GM19452 (cell line): Measurements from ENCODE around the gene C9orf78.
"Not testable (repeated sequence)": the region's sequence is repeated elsewhere in the genome, so short reads cannot be mapped to it uniquely, and the experiment has no call there.

ENCODE experiments used
- ATAC-seq: cut with Tn5 transposase; IDR thresholded peaks from one replicate; pipeline ENCODE4 v1.9.1; 2021; ENCODE audit not compliant: unreplicated experiment

C9orf78 gene

DNA sequence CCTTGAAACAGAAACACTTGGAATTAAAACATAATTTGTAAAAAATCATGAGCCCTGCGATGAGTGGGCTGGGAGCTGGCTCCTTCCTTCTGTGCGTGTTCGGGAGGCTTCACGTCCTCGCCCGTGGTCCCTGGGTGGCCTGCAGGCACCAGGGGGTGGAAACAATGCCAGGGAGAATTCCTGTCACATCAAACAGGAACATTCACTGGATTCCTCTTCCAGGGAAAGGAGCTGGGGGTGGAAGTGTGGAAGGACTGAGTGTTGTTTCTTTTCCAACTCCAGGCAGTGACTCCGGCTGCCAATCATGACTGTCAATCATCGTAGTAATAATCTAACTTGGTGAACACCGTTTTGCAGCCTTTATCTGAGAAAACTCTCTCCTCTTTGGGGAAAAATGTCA lies 21.4 kb downstream of the C9orf78 start:
- ATAC-seq: no peak

DNA sequence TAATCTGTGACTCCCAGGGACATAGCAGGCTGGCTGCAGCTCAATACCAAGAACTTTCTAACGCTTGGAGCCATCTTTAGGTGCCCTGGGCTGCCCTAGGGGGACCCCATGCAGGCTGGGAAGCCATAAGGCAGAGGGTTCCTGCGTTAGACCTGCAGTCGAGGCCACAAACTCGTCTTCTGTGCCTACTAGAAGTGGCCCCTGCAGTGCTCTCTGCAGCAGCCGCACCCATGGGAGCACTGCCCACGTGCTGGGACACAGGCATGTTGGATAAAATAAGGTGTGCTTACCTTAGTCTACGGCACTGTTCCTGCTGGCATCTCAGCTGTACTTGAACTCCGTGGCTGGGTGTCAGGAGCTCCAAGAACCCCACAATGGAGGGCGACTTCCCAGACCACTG lies 22.7 kb downstream of the C9orf78 start:
- no peak for ATAC-seq

DNA sequence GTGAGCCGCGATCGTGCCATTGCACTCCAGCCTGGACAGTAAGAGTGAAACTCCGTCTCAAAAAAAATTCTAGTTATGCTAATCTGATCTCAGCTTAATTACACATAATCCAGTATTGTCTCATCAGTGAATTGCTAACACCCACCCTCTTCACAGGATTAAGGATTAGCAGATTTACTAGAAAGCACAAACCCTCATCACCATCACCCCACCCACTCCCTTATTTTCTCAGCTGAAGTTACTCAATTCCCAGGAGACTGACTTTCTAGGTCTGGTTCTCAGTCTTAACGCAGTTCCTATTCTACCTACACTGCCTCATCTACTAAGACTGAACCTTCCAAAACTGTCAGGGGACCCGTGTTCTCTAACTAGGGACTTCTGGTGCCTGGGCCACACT lies 23.1 kb downstream of the C9orf78 start:
- no peak for ATAC-seq

DNA sequence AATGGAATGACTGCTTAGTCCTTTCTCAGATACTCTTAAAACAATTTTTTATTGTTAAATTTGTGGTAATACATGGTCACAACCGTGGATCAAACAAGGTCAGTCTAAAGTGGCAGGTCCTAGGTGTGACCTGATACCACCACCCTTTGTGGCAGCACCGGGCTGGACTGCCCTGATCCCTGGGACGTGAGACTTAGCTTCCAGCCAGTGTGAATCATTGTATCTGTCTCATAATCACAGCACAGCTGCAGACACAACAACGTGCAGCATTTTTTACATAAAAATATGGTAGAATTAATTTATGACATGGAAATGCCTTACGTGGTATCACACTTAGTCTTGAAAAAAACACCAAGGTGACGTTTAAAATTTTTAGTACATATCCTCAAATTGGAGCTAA lies 24.3 kb downstream of the C9orf78 start:
- ATAC-seq: no peak

DNA sequence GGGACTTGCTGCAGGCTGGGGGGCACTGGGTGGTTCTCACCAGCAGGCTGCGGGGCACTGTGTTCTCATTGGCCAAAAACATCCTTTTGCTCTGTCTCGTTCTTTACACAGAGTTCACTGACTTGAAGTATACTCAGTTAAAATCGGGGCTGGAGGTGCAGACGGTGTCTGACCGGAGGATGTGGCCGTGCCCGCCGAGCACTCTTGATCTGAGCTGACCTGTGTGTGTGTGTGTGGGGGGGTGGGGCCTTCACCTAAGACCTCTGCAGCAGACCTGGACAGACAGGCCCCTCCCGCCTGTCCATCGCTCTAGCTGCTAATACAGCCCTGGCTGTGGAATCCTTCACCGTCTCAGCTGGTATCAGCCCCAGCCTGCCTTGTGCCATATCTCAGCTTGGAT lies 25.0 kb downstream of the C9orf78 start:
- ATAC-seq: no peak

DNA sequence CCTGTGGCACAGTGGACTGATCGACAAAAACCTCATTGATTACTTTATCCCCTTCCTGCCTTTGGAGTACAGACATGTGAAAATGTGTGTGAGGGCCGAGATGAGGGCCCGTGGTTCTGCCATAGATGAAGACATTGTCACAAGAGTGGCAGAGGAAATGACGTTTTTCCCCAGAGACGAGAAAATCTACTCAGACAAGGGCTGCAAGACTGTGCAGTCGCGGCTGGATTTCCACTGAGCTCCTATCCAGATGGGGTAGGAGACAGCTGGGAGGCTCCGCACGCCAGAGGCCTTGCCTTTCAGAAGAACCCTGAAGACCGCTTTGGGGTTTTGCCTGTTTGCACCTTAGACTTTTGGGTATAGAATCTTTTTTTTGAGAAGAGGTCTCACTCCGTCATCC lies 25.7 kb downstream of the C9orf78 start:
- no peak for ATAC-seq

DNA sequence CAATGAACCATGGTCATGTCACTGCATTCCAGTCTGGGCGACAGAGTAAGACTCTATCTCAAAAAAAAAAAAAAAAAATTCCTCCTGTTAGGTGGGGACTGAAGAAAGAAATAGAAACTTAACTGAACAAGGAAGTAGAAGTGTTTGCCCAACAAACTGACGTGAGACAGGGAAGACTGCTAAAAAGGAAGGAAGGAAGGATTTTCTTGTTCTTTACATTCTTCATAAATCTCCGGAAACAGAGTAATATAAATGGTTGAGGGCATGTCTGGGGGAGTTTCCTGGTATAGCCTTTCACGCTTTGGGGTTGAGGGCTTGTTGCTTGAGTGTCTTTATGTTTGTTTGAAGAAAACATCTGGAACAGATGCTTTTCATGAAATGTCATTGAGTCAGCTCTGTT lies 29.0 kb downstream of the C9orf78 start:
- no peak for ATAC-seq

DNA sequence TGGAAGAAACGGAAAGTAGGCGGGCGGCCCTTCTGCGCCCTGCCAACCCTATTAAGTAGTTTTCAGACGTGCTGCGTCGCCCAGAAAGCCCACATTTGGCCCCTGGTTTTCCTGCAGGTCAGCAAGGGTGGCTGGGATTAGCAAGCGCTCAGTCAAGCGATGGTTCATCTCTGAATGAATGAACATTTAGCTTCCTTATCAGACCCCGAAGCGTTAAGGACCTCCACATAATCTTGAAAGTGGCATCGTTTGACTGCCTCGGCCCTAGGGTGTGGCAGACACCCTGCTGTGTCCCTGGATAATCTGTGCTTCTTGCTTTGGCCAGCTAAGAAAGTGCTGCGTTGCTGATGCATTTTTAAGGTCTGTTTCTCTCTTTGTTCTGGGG lies 31.4 kb downstream of the C9orf78 start:
- no peak for ATAC-seq

DNA sequence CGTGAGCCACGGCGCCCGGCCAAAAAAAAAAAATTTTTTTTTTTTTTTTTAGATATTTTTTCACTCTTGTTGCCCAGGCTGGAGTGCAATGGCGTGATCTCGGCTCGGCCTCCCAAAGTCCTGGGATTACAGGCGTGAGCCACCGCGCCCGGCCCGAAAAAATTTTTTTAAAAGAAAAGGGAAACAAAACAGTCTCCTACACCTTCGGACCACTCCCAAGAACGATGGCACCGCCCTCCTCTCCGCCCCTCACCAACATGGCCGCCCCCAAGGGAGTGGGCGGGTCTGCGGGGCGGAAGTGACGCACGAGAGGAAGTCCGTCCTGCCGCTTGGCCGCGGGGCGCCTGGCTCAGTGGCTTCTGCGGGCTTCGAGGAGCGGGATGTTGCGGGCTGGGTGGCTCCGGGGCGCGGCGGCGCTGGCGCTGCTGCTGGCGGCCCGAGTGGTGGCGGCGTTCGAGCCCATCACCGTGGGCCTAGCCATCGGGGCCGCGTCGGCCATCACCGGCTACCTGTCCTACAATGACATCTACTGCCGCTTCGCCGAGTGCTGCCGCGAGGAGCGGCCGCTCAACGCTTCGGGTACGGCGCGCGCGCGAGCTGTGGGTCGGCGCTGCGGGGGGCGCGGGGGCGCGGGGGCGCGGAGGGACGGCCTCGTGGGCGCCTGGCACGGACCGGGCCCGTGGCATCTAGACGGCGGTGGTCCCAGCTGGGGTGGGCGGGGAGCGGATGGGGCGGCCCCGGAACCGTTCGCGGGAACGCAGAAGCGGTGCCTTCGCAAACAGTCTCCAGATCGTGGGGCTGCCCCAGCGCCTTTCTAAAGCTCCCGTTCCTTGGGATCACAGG lies 32.0 kb downstream of the C9orf78 start, which contains the start of gene TOR1B:
TSS of gene TOR1B (plus strand) at position 352 of the 843 bp plus-strand sequence. CDS start at position 381, 29 bp downstream.
- ATAC-seq: peak; percentile 91

DNA sequence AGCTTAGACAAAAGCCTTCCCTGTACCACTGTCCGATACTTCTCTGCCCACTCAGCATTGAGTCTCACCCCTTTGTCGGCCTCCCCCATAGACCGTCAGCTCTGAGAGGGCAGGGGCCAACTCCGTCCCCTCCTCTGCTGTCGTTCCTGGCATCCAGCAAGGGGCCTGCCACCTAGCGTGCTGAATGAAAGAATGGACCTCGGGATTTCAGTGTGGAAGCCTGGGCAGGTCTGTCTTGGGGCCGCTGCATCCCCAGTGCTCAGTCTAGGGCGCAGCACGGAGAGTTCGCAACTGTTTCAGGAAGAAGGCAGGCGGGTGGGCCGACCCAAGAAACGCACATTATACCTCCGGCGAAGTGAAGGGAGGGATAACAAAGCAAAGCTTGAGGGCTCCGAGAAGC lies 33.6 kb downstream of the C9orf78 start:
- ATAC-seq: no peak

DNA sequence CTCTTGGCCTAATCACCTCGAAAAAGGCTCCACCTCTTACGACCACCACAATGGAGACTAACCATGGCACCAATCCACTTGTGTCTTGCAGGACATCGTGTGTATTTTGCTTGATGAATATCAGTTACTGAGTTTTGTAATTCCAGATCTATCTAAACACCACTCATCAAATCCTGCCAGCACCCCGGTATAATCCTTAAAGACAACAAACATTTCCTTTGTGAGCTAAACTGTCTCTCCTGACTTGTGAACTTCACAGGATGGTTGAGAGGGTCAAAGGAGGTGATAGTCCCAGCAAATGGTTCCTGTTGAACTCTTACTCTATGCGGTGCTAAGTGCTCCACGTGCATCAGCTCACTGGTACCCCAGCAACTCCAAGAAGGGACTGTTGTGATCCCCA lies 36.1 kb downstream of the C9orf78 start:
- ATAC-seq: no peak

DNA sequence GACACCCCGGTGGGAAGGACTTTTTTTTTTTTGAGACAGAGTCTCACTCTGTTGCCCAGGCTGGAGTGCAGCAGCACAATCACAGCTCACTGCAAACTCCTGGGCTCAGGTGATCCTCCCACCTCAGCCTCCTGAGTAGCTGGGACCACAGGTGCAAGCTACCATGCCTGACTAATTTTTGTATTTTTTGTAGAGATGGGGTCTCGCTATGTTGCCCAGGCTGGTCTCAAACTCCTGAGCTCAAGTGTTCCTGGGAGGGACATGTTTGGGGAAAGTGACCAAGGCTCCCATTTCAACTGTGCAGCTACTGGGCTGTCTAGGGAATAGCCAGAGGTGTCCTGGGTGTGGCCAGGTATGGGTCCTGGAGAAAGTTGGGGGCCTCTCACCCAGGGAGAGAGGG lies 39.0 kb downstream of the C9orf78 start:
- not testable (repeated sequence) for ATAC-seq

DNA sequence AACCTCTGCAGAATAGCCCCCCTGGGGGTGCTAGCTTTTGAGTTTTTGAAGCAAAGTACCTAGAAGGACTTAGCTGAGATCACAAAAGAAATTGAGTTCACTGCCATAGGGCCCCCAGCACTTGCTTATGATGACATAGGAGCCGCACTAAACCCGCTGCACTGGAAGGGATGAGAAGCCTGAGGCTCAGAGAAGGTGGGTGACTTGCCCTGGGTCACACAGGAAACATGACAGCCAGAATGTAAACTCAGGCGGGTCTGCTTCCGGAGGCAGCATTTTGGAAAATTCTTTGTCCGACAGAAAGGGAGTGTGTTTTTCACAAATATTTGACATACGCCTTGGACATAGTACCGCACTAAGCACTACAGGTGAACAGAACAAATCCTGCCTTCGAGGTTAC lies 40.5 kb downstream of the C9orf78 start:
- ATAC-seq: no peak

DNA sequence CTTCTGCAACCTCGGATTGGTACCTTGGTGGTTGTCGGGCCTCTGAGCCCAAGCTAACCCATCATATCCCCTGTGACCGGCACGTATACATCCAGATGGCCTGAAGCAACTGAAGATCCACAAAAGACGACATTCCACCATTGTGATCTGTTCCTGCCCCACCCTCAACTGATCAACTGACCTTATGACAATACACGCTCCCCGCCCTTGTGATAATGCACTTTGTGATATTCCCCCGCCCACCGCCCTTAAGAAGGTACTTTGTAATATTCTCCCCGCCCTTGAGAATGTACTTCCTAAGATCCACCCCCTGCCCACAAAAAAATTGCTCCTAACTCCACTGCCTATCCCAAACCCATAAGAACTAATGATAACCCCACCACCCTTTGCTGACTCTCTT lies 48.6 kb downstream of the C9orf78 start:
- ATAC-seq: no peak

DNA sequence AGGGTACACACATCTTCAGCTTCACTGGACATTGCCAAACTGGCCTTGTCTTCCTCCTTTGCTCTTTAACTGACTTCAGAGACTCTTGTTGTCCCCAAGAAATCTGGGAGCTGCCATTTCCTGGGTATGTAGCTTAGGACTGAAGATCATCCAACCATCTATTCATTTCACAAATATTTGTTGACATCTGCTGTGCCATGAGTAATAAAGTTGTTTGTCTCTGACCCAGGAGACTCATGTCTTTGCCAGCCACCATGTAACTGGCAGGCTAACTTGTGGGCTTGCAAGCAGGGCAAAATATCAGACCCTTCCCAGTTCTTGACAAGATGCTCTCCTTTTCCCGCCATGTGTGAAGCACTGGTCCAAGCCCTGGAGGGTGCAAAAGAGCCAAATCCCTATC lies 49.2 kb downstream of the C9orf78 start:
- ATAC-seq: no peak

DNA sequence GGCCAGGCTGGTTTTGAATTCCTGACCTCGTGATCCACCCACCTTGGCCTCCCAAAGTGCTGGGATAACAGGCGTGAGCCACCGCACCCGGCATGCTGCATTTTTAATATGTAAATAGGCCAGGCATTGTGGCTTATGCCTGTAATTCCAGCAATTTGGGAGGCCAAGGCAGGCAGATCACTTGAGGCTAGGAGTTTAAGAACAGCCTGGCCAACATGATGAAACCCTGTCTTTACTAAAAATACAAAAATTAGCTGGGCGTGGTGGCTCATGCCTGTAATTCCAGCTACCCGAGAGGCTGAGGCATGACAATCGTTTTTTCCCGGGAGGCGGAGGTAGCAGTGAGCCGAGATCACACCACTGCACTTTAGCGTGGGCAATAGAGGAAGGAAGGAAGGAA lies 50.1 kb downstream of the C9orf78 start:
- ATAC-seq: not testable (repeated sequence)

DNA sequence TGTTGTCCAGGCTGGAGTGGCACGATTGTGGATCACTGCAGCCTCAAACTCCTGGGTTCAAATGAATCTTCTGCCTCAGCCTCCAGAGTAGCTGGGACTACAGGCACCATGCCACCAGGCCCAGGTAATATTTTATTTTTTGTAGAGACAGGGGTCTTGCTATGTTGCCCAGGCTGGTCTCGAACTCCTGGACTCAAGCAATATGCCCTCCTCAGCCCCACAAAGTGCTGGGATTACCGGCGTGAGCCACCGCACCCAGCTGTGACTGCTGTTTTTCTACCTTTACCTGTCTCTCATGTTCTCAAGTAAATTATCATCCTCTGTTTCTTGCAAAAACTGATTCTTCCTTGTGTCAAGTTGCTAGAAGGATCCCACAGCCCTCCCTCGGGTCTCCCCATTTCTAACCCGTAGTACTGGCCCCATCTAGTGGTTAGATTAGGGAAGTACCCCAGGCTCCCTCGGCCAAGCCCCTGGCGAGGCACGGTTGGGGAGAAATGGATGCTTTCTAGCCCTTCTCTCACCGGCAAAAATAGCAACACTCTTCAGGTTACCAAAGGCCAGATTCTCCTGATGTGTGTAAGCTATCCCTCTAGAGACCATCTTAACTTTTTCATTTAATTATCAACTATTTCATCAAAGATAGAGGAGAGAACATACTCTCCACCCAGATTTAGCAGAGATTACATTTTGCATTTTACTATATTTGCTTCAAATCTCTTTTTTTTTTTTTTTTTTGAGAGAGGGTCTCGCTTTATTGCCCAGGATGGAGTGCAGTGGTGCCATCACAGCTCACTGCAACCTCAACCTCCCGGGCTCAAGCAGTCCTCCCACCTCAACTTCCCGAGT lies 51.3 kb downstream of the C9orf78 start:
- ATAC-seq: no peak

DNA sequence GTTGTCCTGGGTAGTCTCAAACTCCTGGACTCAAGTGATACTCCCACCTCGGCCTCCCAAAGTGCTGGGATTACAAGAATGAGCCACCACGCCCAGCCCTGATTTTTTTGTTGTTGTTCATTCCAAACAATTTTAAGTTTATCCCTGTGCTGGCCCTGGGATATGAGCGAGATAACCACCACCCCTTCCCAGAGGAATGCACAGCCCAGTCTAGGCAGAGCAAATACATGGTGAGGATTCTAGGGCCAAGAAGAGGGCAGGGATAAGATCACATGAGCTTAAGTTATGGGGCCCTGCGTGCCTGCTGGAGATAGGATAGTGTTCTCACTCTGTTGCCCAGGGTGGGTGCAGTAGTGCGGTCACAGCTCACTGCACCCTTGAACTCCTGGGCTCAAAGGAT lies 53.1 kb downstream of the C9orf78 start:
- ATAC-seq: no peak

DNA sequence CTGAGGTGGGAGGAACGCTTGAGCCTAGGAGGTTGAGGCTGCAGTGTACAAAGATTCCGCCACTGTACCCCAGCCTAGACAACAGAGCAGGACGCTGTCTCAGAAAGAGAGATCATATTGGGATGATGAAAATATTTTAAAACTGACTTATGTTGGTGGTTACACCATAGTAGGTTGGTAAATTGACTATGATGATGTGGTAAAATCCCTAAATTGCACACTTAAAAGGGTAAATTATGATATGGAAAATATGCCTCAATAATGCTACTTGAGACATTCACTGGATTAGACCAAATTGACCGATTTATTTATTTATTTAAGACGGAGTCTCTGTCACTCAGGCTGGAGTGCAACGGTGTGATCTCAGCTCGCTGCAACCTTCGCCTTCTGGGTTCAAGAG lies 53.9 kb downstream of the C9orf78 start:
- ATAC-seq: no peak

DNA sequence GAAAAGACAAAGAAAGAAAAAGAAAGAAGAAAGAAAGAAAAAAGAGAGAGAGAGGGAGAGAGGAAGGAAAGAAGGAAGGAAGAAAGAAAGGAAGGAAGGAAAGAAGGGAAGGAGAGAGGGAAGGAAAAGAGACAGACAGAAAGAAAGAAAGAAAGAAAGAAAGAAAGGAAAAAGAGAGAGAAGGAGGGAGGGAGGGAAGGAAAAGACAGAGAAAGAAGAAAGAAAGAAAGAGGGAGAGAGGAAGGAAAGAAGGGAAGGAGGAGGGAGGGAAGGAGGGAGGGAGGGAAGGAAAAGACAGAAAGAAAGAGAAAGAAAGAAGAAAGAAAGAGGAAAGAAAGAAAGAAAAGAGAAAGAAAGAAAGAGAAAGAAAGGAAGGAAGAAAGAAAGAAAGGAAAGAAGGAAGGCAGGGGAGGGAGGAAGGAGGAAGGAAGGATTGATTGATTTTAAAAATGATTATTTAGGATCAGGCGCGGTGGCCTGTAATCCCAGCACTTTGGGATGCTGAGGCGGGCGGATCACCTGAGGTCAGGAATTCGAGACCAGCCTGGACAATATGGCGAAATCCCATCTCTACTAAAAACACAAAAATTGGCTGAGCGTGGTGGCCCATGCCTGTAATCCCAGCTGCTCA lies 55.4 kb downstream of the C9orf78 start:
- no peak for ATAC-seq

DNA sequence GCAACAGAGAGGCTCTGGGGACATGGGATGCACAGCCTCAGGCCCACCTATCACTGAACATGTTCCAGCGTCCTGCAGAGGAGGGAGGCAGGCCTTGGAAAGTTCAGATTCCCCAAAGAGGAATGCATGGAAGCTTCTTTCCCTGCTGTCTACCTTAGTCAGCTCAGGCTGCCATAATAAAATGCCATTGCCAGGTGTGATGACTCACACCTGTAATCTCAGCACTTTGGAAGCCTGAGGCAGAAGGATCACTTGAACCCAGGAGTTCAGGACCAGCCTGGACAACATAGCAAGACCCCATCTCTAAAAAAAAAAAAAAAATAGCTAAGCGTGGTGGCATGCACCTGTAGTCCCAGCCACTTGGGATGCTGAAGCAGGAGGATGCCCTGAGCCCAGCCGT lies 56.6 kb downstream of the C9orf78 start:
- no peak for ATAC-seq

DNA sequence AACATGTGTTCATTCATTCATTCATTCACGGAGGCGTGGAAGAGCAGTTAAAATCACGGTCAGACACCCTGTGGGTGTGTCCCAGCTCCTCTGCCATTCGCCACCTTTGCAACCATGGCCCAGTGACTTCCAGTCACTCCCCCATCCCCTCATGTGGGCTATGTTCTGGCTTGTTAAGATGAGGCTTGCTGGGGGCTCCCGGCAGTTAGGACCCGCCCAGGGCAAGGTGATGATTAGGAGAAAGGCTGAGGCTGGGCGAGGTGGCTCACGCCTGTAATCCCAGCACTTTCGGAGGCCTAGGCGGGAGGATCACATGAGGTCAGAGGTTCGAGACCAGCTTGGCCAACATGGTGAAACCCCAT lies 57.3 kb downstream of the C9orf78 start:
- ATAC-seq: no peak
